NCI-H526 (cell line): ENCODE results near the gene FIG4.
"Not testable (repeated sequence)": the region's sequence is repeated elsewhere in the genome, so short reads cannot be mapped to it uniquely, and the experiment has no call there.

Source experiments
- DNase-seq, 2 experiments: peaks; one replicate each; lab custom pipeline; 2025; lab: John Stamatoyannopoulos, UW

FIG4 gene

DNA sequence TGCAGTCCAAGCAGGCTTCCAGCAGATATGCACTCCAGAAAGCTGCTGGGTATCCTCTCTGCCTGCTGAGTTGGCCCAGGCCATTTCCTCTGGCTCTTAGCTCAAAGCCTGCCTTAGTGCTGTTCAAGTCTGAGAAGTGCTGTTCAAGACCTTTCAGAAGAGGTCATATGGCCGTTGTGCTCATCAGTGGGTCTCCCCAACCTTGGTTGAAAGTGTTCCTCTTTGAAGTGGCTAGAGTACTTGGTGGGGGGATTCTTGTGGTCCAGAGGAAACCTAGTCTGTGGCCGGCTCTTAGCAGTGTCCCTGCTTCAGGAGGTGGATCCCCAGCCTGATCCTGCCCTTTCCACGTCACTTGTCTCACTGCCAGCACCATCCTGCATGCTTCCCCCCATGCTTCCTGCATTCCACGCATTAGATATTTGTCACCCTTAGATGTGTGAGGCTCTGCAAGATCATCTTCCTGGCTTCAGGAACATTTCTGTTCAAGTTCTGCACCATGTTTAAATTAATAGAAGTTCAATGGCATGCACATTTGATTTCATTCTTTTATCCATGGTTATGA is 105.0 kb downstream of the FIG4 start:
- DNase-seq: no peak

- DNase-seq: no peak
These were observed 108.0 kb downstream of the FIG4 start for GRCh38 chr6:109799129-109799528.

GRCh38 chr6:109799664-109800063 is 108.6 kb downstream of the FIG4 start:
- DNase-seq: no peak

DNA sequence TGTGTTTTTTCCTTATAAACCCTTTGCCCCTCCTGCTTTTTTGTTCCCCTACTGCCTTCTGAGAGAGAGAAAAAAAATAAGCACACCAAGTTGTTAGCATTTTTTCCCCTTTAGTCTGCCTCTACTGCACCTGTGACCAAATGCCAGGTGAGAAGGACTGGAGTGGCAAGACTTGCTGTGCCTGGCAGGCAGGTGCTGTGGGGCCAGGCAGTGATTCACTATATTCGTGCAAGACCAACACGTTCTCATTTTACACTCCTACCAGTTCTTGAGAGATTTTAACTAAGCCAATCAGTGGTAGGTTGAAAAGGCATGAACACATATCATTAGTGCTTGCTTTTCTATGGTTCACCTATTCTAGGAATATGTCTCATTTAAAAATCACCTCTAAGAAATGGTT is 109.7 kb downstream of the FIG4 start:
- DNase-seq: no peak

DNA sequence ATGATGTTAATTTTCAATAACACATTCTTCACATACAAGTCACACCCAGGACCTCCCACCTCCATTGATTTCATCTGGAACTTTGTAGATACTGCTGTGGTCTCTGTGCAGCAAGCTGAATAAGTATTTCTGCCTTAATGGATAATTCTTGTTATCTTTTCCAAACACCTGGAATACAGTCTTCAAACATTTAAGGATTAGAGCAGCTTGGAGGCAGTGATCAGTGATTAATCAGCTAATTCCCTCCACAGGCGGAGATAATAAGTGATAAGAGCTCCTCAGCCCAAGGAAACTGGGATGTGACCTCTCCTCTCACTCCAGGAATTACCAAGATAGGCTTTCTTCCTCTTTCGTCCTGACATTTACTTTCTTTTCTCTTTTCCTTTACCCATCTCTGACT is 110.7 kb downstream of the FIG4 start:
- no peak for DNase-seq

DNA sequence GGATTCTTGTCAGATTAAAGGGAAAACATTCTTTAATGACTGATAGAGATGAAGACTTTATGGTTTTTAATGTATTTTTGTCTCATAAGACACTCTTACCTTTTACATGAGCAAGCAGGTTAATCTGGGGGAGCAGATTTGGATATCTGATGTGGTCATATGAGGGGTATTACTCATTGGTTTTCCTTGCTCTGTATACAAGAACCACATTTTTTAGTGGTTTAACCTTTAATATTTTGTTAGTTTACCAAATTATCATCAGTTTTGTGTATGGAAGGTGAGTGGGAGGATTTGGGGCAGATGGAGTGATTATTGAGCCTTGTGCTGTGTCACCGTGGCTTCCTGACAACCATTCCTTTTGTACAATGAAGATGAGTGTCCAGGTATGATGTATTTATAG is 112.9 kb downstream of the FIG4 start:
- DNase-seq: no peak

GRCh38 chr6:109807881-109808280 is 116.8 kb downstream of the FIG4 start:
- DNase-seq: no peak

DNA sequence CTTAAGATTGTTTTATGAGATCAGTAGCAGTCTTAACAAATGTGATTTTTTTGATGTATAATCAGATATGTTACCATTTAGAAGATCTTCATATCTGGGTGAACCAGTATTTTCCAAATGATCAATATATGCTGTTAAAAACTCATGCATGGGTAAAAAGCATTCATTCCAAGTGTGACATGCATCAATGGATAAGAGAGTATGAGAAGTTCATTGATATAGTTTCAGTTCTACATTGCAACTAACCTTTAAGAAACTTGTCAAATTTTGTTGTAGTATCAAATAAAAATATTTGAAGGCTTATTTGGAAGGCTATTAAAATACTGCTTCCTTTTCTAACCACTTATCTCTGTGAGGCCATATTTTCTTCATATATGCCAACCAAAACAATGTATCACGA is 117.7 kb downstream of the FIG4 start:
- no peak for DNase-seq

- DNase-seq: no peak
These were observed 124.0 kb downstream of the FIG4 start for GRCh38 chr6:109815054-109815453.

DNA sequence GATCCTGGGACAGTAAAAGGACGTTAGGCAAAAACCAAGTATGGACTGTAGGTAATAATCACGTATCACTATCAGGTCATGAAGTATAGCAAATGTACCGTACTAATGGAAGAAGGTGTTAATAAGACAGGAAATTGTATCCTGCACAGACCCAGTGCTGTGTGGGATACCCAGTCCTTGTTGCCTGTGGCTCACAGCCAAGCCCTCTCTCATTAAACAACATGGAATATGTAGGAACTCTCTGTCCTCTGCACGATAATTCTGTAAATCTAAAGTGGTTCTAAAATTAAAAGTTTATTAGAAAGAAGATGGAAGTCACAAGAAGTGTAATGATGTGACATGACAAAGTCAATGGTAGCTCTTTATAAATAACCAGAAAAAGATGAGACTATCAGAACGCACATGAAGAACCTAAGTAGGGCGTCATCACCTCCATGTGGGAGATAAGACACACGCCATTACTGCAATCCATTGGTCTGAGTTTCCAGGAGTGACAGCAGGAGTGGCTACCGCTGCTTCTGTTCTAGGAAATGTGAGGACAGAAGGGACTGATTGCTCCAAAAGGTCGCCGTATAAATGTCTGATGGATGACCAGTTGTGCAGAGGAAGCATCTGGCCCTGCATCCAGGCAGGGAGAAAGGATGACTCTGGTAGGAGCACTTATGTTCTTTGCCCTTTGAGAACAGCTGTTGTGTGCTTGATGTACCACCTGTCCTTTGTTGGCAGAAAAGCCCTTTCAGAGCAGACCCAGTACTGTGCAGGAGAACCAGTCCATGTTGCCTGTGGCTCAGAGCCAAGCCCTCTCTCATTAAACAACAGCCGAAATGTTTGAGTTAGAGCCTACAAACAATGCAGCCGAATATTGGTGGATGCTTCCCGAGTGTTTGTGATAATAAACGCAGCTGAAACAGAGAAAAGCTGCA is 125.6 kb downstream of the FIG4 start:
- no peak for DNase-seq

- DNase-seq: no peak
These were observed 129.7 kb downstream of the FIG4 start for GRCh38 chr6:109820706-109821350.

DNA sequence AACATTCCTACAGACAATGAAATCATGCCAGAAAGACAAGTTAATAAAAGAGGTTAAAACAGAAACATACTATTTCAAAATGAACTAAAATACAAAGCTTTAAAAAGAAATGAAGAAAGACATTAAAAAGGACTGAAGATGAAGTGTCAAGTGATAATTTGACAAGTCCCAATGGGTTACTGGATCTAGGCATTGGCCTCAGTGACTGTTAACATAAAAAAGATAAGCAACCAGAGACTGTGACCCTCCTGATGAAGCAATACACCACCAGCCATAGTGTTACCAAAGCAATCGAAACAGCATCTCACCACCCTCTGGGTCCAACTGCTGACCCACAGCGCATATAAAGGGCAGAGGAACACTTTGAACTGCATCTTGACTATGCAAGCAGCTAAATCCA is 130.3 kb downstream of the FIG4 start:
- DNase-seq: no peak

GRCh38 chr6:109824105-109824504 is 133.0 kb downstream of the FIG4 start:
- DNase-seq: no peak

- DNase-seq: no peak
These were observed 135.5 kb downstream of the FIG4 start for GRCh38 chr6:109826551-109826950.

DNA sequence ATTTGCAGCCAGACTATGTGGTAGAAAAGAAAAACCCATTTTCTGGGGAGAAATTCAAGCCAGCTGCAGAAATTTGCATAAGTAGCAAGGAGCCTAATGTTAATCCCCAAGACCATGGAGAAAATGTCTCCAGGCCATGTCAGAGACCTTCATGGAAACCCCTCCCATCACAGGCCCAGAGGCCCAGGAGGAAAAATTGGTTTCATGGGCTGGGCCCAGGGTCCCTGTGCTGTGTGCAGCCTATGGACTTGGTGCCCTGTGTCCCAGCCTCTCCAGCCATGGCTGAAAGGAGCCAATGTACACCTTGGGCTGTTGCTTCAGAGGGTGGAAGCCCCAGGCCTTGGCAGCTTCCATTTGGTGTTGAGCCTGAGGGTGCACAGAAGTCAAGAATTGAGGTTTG is 140.3 kb downstream of the FIG4 start:
- DNase-seq: not testable (repeated sequence)

DNA sequence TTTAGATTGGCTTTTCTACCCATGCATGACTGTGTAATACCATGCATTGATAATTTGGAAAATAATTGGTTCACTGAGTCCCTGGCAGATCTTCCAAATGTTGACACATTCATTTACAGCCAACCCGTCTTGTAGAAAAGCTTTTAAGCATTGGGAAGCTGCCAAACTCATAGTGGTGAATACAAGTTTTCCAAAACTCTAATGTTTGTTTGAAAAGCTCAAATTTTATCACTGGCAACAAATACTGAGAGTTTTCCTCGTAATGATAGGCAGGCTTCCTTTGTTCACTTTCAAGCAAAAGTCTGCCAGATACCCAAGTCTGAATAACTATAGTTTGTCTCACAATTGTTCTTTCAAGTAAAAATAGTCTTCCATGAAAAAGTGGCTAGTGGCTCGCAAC is 143.0 kb downstream of the FIG4 start:
- DNase-seq: no peak

GRCh38 chr6:109834595-109835437 is 143.7 kb downstream of the FIG4 start:
- no peak for DNase-seq

DNA sequence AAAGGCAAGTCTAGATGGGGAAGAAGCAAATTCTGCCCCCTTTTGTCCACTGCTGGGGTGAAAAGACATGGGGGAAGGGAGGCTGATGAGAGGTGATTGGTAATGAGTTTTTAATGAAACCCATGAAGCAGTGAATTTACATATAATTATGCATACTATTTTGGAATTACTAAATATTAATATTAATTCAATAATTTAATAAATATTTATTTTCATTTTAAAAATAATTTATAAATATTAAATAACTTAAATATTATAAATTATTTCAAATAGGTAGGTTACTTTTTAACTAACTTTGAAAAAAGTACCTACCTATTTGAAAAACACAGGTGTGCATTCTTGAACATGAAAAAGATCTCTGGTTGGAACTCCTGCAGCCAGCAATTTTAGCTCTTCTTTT is 148.9 kb downstream of the FIG4 start:
- DNase-seq: no peak

DNA sequence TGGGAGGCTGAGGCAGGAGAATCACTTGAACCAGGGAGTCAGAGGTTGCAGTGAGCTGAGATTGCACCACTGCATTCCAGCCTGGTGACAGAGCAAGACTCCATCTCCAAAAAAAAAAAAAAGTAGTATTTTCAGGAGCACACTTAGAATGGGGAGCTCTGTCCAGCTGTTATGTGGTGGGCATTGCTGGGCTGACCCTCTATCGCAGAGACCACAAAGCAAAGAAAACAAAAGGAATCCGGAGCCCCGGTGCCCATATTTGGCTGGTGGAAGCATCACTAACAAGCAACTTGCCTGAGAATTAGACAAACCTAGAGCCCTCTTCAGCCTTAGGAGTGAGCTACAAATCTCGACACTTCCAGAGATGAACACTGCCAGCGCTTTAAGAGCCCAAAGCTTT is 149.7 kb downstream of the FIG4 start:
- DNase-seq: no peak

- DNase-seq: no peak
These were observed 150.8 kb downstream of the FIG4 start for GRCh38 chr6:109841869-109842268.

DNA sequence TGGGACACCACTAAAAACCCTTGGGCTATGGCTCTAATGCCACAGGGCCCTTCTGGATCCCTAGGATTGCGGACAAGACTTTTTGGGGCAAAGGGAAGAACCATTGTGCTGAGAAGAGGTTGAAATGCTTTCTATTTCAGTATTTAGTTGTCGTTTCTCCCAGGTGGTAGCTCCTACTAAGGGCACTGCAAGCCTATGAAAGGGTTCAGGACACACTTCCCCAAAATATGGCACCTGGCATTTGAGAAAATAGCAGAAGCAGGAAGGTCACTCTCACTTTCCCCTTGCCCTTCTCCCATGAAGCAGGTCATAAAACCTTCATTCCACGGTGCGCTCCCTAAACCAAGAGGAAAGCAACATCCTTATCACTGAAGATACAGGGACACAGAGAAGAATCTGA is 161.6 kb downstream of the FIG4 start:
- no peak for DNase-seq

DNA sequence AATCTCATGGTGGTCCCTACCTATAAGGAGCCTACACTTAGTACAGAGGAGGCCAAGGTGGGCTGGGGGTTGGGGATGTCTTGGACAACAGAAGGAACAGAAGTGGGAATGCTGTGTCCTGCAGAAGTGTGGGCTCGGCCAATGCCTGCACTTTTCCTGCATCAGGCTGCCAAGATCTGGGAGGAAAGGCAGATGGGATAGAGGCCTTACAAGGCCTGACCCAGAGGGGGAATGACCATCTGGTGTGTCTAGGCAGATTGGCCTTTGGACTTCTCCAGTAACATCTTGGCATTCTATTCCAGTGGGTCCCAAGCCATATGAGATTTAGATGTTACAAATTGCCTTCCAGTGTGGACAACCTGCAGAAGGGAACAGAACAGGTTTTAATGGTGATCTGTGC is 162.3 kb downstream of the FIG4 start:
- DNase-seq: no peak
